Calu3 (cell line): ENCODE results near the gene SELPLG. TPM values are rescaled to one million over a fixed set of nuclear protein-coding genes. Genes with fewer than 3 reads are reported as not detected.

Experiments
- Bru-seq: library from RNA; stranded (reverse); fragments of 400-500 nt; gene quantifications from one replicate; lab custom pipeline; 2021; lab: Mats Ljungman, UMichigan
- BruChase-seq, 2 experiments: library from RNA; stranded (reverse); fragments of 400-500 nt; gene quantifications; one replicate each; lab custom pipeline; 2021; lab: Mats Ljungman, UMichigan
- BruUV-seq: library from RNA; stranded (reverse); fragments of 400-500 nt; replicated peaks from 2 replicates; lab custom pipeline; 2021; lab: Mats Ljungman, UMichigan
- CTCF ChIA-PET: fragments of 300-600 bp; sonication (Branson Sonifier 250); formaldehyde crosslinking; loops from one replicate; lab custom pipeline; 2022; ENCODE audit warnings: antibody characterized with exemption; lab: Charles Lee
- DNase-seq: peaks from one replicate; pipeline ENCODE4 v3.0.0; 2022
- H3K27ac Mint-ChIP-seq: one replicate; pipeline ENCODE4 v1.8.0; 2022; ENCODE audit warnings: mixed read lengths; ENCODE audit not compliant: unreplicated experiment
- H3K27me3 Mint-ChIP-seq: one replicate; pipeline ENCODE4 v1.8.0; 2022; ENCODE audit warnings: mixed read lengths; ENCODE audit not compliant: unreplicated experiment
- H3K36me3 Mint-ChIP-seq: one replicate; pipeline ENCODE4 v1.8.0; 2022; ENCODE audit warnings: mild to moderate bottlenecking, moderate library complexity, mixed read lengths; ENCODE audit not compliant: insufficient read depth, unreplicated experiment
- H3K4me1 Mint-ChIP-seq: one replicate; pipeline ENCODE4 v1.8.0; 2022; ENCODE audit warnings: mild to moderate bottlenecking, low read depth, mixed read lengths; ENCODE audit not compliant: unreplicated experiment
- H3K4me3 Mint-ChIP-seq: one replicate; pipeline ENCODE4 v1.8.0; 2022; ENCODE audit warnings: mild to moderate bottlenecking, low read depth, moderate library complexity, mixed read lengths; ENCODE audit not compliant: unreplicated experiment
- H3K9me3 Mint-ChIP-seq: one replicate; pipeline ENCODE4 v1.8.0; 2022; ENCODE audit warnings: low read depth, mixed read lengths; ENCODE audit not compliant: unreplicated experiment
- intact Hi-C: fragments of 100-400 bp; cut with micrococcal nuclease; formaldehyde crosslinking; loops from one replicate; pipeline ENCODE4 v1.10.0; 2022; ENCODE audit not compliant: unreplicated experiment
- long read RNA-seq: library from polyadenylated mRNA; stranded (forward); transcript quantifications from one replicate; pipeline ENCODE4 v2.0.0, GENCODE V29; 2022
- total RNA-seq: library from RNA; stranded (reverse); gene quantifications from 2 replicates; pipeline ENCODE4 v1.2.3, GENCODE V29; 2022
- TF ChIP-seq, protein P1 (sequence below): fragments of 200-600 bp; IDR thresholded peaks from one replicate; pipeline ENCODE4 v1.8.0; 2022; ENCODE audit warnings: antibody characterized with exemption; ENCODE audit not compliant: unreplicated experiment

The SELPLG gene, protein sequence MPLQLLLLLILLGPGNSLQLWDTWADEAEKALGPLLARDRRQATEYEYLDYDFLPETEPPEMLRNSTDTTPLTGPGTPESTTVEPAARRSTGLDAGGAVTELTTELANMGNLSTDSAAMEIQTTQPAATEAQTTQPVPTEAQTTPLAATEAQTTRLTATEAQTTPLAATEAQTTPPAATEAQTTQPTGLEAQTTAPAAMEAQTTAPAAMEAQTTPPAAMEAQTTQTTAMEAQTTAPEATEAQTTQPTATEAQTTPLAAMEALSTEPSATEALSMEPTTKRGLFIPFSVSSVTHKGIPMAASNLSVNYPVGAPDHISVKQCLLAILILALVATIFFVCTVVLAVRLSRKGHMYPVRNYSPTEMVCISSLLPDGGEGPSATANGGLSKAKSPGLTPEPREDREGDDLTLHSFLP
- 0.54 and 0.76 TPM in 2 replicates for total RNA-seq
- Bru-seq, nascent RNA, result percentile 25 among the genes with signal in this experiment
- BruChase-seq, experiment 1, labeled RNA remaining after a 6-hour chase, result percentile 50 among the genes with signal in this experiment
- BruChase-seq, experiment 2, labeled RNA remaining after a 2-hour chase, result percentile 43 among the genes with signal in this experiment
- long read RNA-seq, partial matches to known transcripts, result 1 of 2 reads
- long read RNA-seq, other reads (novel, unspliced or antisense), result 1 of 2 reads

DNA sequence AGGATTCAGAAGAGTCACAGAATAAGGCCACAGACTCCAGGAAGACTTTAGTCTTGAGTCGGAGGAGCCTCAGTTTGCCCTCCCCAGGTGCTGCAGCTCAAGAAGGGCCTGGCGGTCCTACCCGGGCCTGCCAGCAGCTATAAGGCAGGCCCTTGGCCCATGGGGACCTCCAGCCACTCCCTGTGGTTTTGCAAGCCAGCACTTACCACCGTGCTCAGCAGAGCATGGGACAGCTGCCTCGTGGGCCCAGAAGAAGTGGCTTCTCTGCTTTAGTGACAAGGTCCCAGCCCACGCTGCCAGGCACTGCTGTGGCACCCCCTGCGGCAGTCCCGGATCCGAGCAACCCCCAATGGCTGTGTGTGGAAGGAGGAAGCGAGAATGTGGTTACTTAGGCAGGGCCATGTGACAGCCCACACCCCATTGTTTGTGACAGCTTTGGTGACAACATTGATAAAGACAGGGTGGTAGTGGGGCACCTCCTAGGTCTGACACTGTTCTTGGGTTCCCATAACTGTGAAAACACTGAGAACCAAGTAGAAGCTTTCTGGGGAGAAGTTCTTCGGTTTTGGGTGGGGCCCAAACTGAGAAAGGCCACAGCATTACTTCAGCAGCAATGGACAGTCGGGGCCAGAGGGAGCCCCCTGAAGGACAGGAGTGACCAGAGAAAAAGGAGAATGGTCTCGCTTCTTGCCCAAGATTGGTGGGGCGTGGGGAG lies at the start of gene SELPLG:
Gene SELPLG, minus strand, starts transcription at position 361 of the 715 bp plus-strand sequence. CDS start 9,587 bp downstream, outside the sequence.
- Mint-ChIP-seq H3K4me1 (peaks cover 43% of the 10 kb centered on the region), H3K4me3 (no peak within 1 kb of the TSS), H3K9me3 (no peaks in the 10 kb centered on the region), H3K36me3 (peaks cover 5% of the 10 kb centered on the region), H3K27me3 (no peaks in the 10 kb centered on the region), H3K27ac (no peak within 1 kb of the TSS)
- BruUV-seq, result no TSS peak
- CTCF ChIA-PET, result no interaction called here
- intact Hi-C loops, result no loop called here
- TF ChIP-seq, protein P1, sequence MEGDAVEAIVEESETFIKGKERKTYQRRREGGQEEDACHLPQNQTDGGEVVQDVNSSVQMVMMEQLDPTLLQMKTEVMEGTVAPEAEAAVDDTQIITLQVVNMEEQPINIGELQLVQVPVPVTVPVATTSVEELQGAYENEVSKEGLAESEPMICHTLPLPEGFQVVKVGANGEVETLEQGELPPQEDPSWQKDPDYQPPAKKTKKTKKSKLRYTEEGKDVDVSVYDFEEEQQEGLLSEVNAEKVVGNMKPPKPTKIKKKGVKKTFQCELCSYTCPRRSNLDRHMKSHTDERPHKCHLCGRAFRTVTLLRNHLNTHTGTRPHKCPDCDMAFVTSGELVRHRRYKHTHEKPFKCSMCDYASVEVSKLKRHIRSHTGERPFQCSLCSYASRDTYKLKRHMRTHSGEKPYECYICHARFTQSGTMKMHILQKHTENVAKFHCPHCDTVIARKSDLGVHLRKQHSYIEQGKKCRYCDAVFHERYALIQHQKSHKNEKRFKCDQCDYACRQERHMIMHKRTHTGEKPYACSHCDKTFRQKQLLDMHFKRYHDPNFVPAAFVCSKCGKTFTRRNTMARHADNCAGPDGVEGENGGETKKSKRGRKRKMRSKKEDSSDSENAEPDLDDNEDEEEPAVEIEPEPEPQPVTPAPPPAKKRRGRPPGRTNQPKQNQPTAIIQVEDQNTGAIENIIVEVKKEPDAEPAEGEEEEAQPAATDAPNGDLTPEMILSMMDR, result no peak
- DNase-seq, result no peak

- H3K27me3 Mint-ChIP-seq, result no peaks in the 10 kb centered on the region
- no peak for DNase-seq
- CTCF ChIA-PET, result no interaction called here
- BruUV-seq, result no TSS peak
- peaks cover 41% of the 10 kb centered on the region for H3K4me1 Mint-ChIP-seq
- H3K27ac Mint-ChIP-seq, result no peak overlapping the region
- intact Hi-C loops, result loop anchor here (5.0 kb wide), 1 partner anchor 41 kb away; no protein-coding TSS in a partner anchor
- peaks cover 22% of the 10 kb centered on the region for H3K36me3 Mint-ChIP-seq
- H3K9me3 Mint-ChIP-seq, result no peaks in the 10 kb centered on the region
- no peak overlapping the region for H3K4me3 Mint-ChIP-seq
- TF ChIP-seq, protein P1, result no peak
These were observed 47.6 kb upstream of the SELPLG start for GRCh38 chr12:108681317-108681716.

- CTCF ChIA-PET, result interaction anchor here (0.7 kb wide), 2 partner anchors 367 to 536 kb away, joined by 3 read pairs; no protein-coding TSS in a partner anchor
- Mint-ChIP-seq H3K4me3 (no peak overlapping the region), H3K27me3 (no peaks in the 10 kb centered on the region), H3K36me3 (peaks cover 39% of the 10 kb centered on the region), H3K4me1 (peaks cover 31% of the 10 kb centered on the region), H3K27ac (no peak overlapping the region), H3K9me3 (no peaks in the 10 kb centered on the region)
- TF ChIP-seq, protein P1, result no peak
- intact Hi-C loops, result no loop called here
- no peak for DNase-seq
- BruUV-seq, result no TSS peak
These were observed 45.5 kb upstream of the SELPLG start for GRCh38 chr12:108679106-108679681.

- H3K4me1 Mint-ChIP-seq, result peaks cover 21% of the 10 kb centered on the region
- CTCF ChIA-PET, result interaction anchor here (0.7 kb wide), 1 partner anchor 535 kb away, joined by 3 read pairs; no protein-coding TSS in a partner anchor
- H3K9me3 Mint-ChIP-seq, result no peaks in the 10 kb centered on the region
- H3K27me3 Mint-ChIP-seq, result no peaks in the 10 kb centered on the region
- H3K27ac Mint-ChIP-seq, result no peak overlapping the region
- DNase-seq, result no peak
- intact Hi-C loops, result no loop called here
- TF ChIP-seq, protein P1, result no peak
- no TSS peak for BruUV-seq
- no peak overlapping the region for H3K4me3 Mint-ChIP-seq
- H3K36me3 Mint-ChIP-seq, result peaks cover 44% of the 10 kb centered on the region
These were observed 44.5 kb upstream of the SELPLG start for GRCh38 chr12:108678104-108678730.
